Liver (tissue), 9 donors: Measurements from ENCODE around the gene D2HGDH. TPM values are rescaled to one million over a fixed set of nuclear protein-coding genes. Genes with fewer than 3 reads are reported as not detected.

Experiments
- DNase-seq: peaks from one replicate; pipeline ENCODE4 v3.0.0-alpha.2; 2017; ENCODE audit warnings: low spot score
- H3K27ac ChIP-seq, 2 donors: one replicate each; pipeline ENCODE4 v1.7.0; 2013; ENCODE audit warnings: inconsistent platforms in 2 of 2, low read length in 2 of 2, control low read depth in 1 of 2, low read depth in 1 of 2, mild to moderate bottlenecking in 1 of 2
- H3K27me3 ChIP-seq, 4 donors: one replicate each; pipeline versions ENCODE4 v1.6.1 to v1.7.0; 2013; ENCODE audit warnings: low read length in 3 of 4, inconsistent platforms in 1 of 4, mild to moderate bottlenecking in 1 of 4, moderate library complexity in 1 of 4; ENCODE audit not compliant: control insufficient read depth in 4 of 4, insufficient read depth in 4 of 4
- H3K36me3 ChIP-seq, 4 donors: one replicate each; pipeline versions ENCODE4 v1.6.1 to v1.7.0; 2013; ENCODE audit warnings: low read length in 3 of 4, mild to moderate bottlenecking in 3 of 4, low read depth in 1 of 4, moderate library complexity in 1 of 4; ENCODE audit not compliant: control insufficient read depth in 4 of 4, insufficient read depth in 3 of 4
- H3K4me1 ChIP-seq, 4 donors: one replicate each; pipeline versions ENCODE4 v1.6.1 to v1.7.0; 2013; ENCODE audit warnings: low read length in 3 of 4, mild to moderate bottlenecking in 3 of 4, moderate library complexity in 1 of 4; ENCODE audit not compliant: control insufficient read depth in 4 of 4, insufficient read depth in 4 of 4
- H3K4me3 ChIP-seq, 3 donors: one replicate each; pipeline versions ENCODE4 v1.6.1 to v1.7.0; 2013; ENCODE audit warnings: low read length in 3 of 3, control low read depth in 1 of 3, low read depth in 1 of 3, mild to moderate bottlenecking in 1 of 3
- H3K9ac ChIP-seq, 2 donors: one replicate each; pipeline ENCODE4 v1.7.0; 2013; ENCODE audit warnings: low read length in 2 of 2, mild to moderate bottlenecking in 2 of 2, moderate library complexity in 2 of 2, control low read depth in 1 of 2, low read depth in 1 of 2
- H3K9me3 ChIP-seq, 4 donors: one replicate each; pipeline versions ENCODE4 v1.6.1 to v1.7.0; 2013; ENCODE audit warnings: low read length in 3 of 4; ENCODE audit not compliant: control insufficient read depth in 4 of 4
- ATF3 ChIP-seq: IDR thresholded peaks from 2 replicates; pipeline ENCODE4 v1.6.1; 2016; ENCODE audit warnings: antibody characterized with exemption
- CTCF ChIP-seq: fragments of 150-350 bp; IDR thresholded peaks from 2 replicates; pipeline ENCODE4 v1.5.1; 2017; ENCODE audit warnings: improper control_type of control experiment, low read depth, low read length; ENCODE audit not compliant: missing input control
- EGR1 ChIP-seq, 2 donors: IDR thresholded peaks; 2 replicates each; pipeline ENCODE4 v1.6.1; 2016 to 2018; ENCODE audit warnings: antibody characterized with exemption in 2 of 2, low read depth in 2 of 2
- FOXA1 ChIP-seq: IDR thresholded peaks from 2 replicates; pipeline ENCODE4 v1.6.1; 2016; ENCODE audit warnings: antibody characterized with exemption
- FOXA2 ChIP-seq: IDR thresholded peaks from 2 replicates; pipeline ENCODE4 v1.6.1; 2016; ENCODE audit warnings: antibody characterized with exemption
- GABPA ChIP-seq, 2 donors: IDR thresholded peaks in 1 of 2; conservative IDR thresholded peaks in 1 of 2; 2 replicates each; pipeline ENCODE4 v1.6.1; 2016; ENCODE audit warnings: antibody characterized with exemption in 2 of 2, mild to moderate bottlenecking in 1 of 2, moderate library complexity in 1 of 2
- HNF4A ChIP-seq, 2 donors: conservative IDR thresholded peaks; 2 replicates each; pipeline ENCODE4 v1.6.1; 2016; ENCODE audit warnings: antibody characterized with exemption in 2 of 2, mild to moderate bottlenecking in 2 of 2
- HNF4G ChIP-seq: IDR thresholded peaks from 2 replicates; pipeline ENCODE4 v1.6.1; 2016; ENCODE audit warnings: antibody characterized with exemption
- JUND ChIP-seq, 2 donors: IDR thresholded peaks; 2 replicates each; pipeline ENCODE4 v1.6.1; 2016; ENCODE audit warnings: antibody characterized with exemption in 2 of 2
- MAX ChIP-seq: IDR thresholded peaks from 2 replicates; pipeline ENCODE4 v1.6.1; 2016; ENCODE audit warnings: antibody characterized with exemption
- NR2F2 ChIP-seq: IDR thresholded peaks from 2 replicates; pipeline ENCODE4 v1.6.1; 2016; ENCODE audit warnings: antibody characterized with exemption
- RAD21 ChIP-seq, 2 donors: IDR thresholded peaks; 2 replicates each; pipeline ENCODE4 v1.6.1; 2016; ENCODE audit warnings: antibody characterized with exemption in 2 of 2, mild to moderate bottlenecking in 2 of 2
- REST ChIP-seq: IDR thresholded peaks from 2 replicates; pipeline ENCODE4 v1.6.1; 2016; ENCODE audit warnings: antibody characterized with exemption, mild to moderate bottlenecking
- RXRA ChIP-seq, 2 donors: IDR thresholded peaks; 2 replicates each; pipeline ENCODE4 v1.6.1; 2017 to 2018; ENCODE audit warnings: antibody characterized with exemption in 2 of 2, mild to moderate bottlenecking in 1 of 2
- SP1 ChIP-seq: IDR thresholded peaks from 2 replicates; pipeline ENCODE4 v1.6.1; 2018; ENCODE audit warnings: antibody characterized with exemption, mild to moderate bottlenecking
- TAF1 ChIP-seq: conservative IDR thresholded peaks from 2 replicates; pipeline ENCODE4 v1.6.1; 2016; ENCODE audit warnings: antibody characterized with exemption, mild to moderate bottlenecking
- YY1 ChIP-seq: IDR thresholded peaks from 2 replicates; pipeline ENCODE4 v1.6.1; 2016; ENCODE audit warnings: antibody characterized with exemption, mild to moderate bottlenecking
- WGBS: extraction: QIAGEN DNeasy Blood & Tissue Kit; methylation state at CpG from one replicate; pipeline ENCODE4 v1.1.7; 2013; 5-methylcytosine and 5-hydroxymethylcytosine counted together
- polyA plus RNA-seq, 2 donors: library from polyadenylated mRNA; stranded (reverse) in 1 of 2; unstranded in 1 of 2; fragments of 200-250 nt in 1 of 2; fragments of >200 nt in 1 of 2; fragmentation: Nextera tagmentation in 1 of 2; extraction: Ambion mirVana in 1 of 2; gene quantifications; one replicate each; pipeline versions ENCODE4 v1.2.1 to v1.2.3, GENCODE V29; 2013 to 2015
- total RNA-seq, 2 donors: library from RNA; depleted of rRNA; stranded (reverse); fragments of >200 nt; gene quantifications; one replicate each; pipeline ENCODE4 v1.2.3, GENCODE V29; 2014
- donor health status: healthy.
- donor health status: healthy.
- donor health status: healthy.
- donor health status: healthy.
- donor health status: healthy.

The D2HGDH gene
- total and polyA plus RNA-seq, 4 donors, result 6.4 to 25.0 (median 13.5) TPM

DNA sequence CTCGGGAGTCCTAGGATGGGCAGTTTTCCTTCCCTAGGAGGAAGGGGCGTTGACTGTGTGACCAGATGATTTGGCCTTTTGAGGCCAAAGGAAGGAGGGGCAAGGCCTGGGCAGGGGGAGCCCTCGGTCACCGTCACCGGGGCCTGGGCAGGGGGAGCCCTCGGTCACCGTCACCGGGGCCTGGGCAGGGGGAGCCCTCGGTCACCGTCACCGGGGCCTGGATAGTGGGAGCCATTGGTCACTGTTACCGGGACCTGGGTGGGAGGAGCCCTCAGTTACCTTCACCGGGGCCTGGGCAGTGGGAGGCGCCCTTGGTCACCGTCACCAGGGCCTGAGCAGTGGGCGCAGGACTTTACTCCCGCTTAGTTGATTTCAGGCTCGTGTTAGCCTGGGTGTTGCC is 17.3 kb downstream of the D2HGDH start:
- Histone ChIP-seq H3K4me1 (no peaks in the 10 kb centered on the region), H3K27ac (no peak overlapping the region), H3K36me3 (peaks cover 3 to 52% (median 11%) of the 10 kb centered on the region in 4 donors), H3K9me3 (no peaks in the 10 kb centered on the region), H3K4me3 (no peak overlapping the region), H3K27me3 (no peaks in the 10 kb centered on the region), H3K9ac (no peak overlapping the region)
- TF ChIP-seq JUND (IDR thresholded peaks at IDR 0.05) (no peak), TAF1 (no peak), MAX (no peak), HNF4G (no peak), YY1 (no peak), ATF3 (no peak), CTCF (no peak), REST (no peak), GABPA (IDR thresholded peaks at IDR 0.05 in 1 of 2, conservative IDR thresholded peaks at IDR 0.05 in 1 of 2) (no peak), FOXA2 (no peak), RXRA (IDR thresholded peaks at IDR 0.05) (no peak), HNF4A (conservative IDR thresholded peaks at IDR 0.05) (no peak)
- no peak for DNase-seq
- 96% methylated on average over 18 of the region's 18 CpGs for WGBS

- Histone ChIP-seq H3K27me3 (no peaks in the 10 kb centered on the region), H3K9me3 (no peaks in the 10 kb centered on the region), H3K4me3 (no peak overlapping the region), H3K9ac (no peak overlapping the region), H3K36me3 (peaks cover 4 to 55% (median 14%) of the 10 kb centered on the region in 4 donors), H3K4me1 (no peaks in the 10 kb centered on the region), H3K27ac (no peak overlapping the region)
- 97% methylated on average over 14 of the region's 14 CpGs for WGBS
- DNase-seq, result no peak
- TF ChIP-seq SP1, result no peak
- TF ChIP-seq CTCF, result no peak
- no peak for TF ChIP-seq NR2F2
- no peak for TF ChIP-seq REST
- no peak for TF ChIP-seq FOXA2
- no peak for TF ChIP-seq YY1
- TF ChIP-seq MAX, result no peak
- TF ChIP-seq RXRA (IDR thresholded peaks at IDR 0.05), result no peak
- no peak for TF ChIP-seq HNF4A (conservative IDR thresholded peaks at IDR 0.05)
- no peak for TF ChIP-seq FOXA1
- TF ChIP-seq HNF4G, result no peak
- no peak for TF ChIP-seq ATF3
- no peak for TF ChIP-seq RAD21 (IDR thresholded peaks at IDR 0.05)
- TF ChIP-seq EGR1 (IDR thresholded peaks at IDR 0.05; ENCODE audit: low read depth in 2 of 2), result no peak
These were observed 17.8 kb downstream of the D2HGDH start for GRCh38 chr2:241752253-241752652.
